H7 (cell line): ENCODE data around the gene ZMYM3. TPM values are rescaled to one million over a fixed set of nuclear protein-coding genes. Genes with fewer than 3 reads are reported as not detected.
A peak's percentile ranks its signal among the peaks of the same experiment; 100 is the strongest.

Experiments used
- DNase-seq: peaks from one replicate; pipeline ENCODE4 v3.0.0; 2012
- H3K27me3 ChIP-seq: 2 replicates; pipeline ENCODE4 v1.6.0; 2011; ENCODE audit warnings: mild to moderate bottlenecking, low read length; ENCODE audit not compliant: control insufficient read depth, insufficient read depth
- H3K36me3 ChIP-seq: replicated peaks from 2 replicates; pipeline ENCODE4 v1.5.1; 2011; ENCODE audit warnings: low read length; ENCODE audit not compliant: control insufficient read depth, insufficient read depth
- H3K4me3 ChIP-seq: 2 replicates; pipeline ENCODE4 v1.5.1; 2011; ENCODE audit warnings: low read depth, mild to moderate bottlenecking, control low read depth, low read length, moderate library complexity; ENCODE audit not compliant: insufficient read depth
- total RNA-seq: library from RNA; depleted of rRNA; stranded (reverse); fragments of >200 nt; shearing (Covaris generic); gene quantifications from 2 replicates; pipeline ENCODE4 v1.2.3, GENCODE V29; 2014; rRNA removed

The ZMYM3 gene
- total RNA-seq, 1 experiment from 2014 or later, result 46.4 TPM

- Histone ChIP-seq H3K27me3 (no peaks in the 10 kb centered on the region), H3K36me3 (no peaks in the 10 kb centered on the region), H3K4me3 (no peak overlapping the region)
- DNase-seq, result no peak
These were observed 43.1 kb downstream of the ZMYM3 start for GRCh38 chrX:71210816-71211215.

GRCh38 chrX:71199252-71200008, 54.5 kb downstream of the ZMYM3 start:
- no peaks in the 10 kb centered on the region for H3K36me3 ChIP-seq
- no peak for DNase-seq
- H3K27me3 ChIP-seq, result no peaks in the 10 kb centered on the region
- H3K4me3 ChIP-seq, result no peak overlapping the region

- no peak for DNase-seq
- no peak overlapping the region for H3K4me3 ChIP-seq
- H3K27me3 ChIP-seq, result no peaks in the 10 kb centered on the region
- no peaks in the 10 kb centered on the region for H3K36me3 ChIP-seq
These were observed 55.9 kb downstream of the ZMYM3 start for GRCh38 chrX:71198066-71198465.

- no peaks in the 10 kb centered on the region for H3K36me3 ChIP-seq
- H3K4me3 ChIP-seq, result no peak overlapping the region
- no peaks in the 10 kb centered on the region for H3K27me3 ChIP-seq
- DNase-seq, result peak; percentile 56
These were observed 57.8 kb downstream of the ZMYM3 start for GRCh38 chrX:71195964-71196649.

GRCh38 chrX:71191248-71191647, 62.7 kb downstream of the ZMYM3 start:
- no peak for DNase-seq
- H3K4me3 ChIP-seq, result no peak overlapping the region
- no peaks in the 10 kb centered on the region for H3K27me3 ChIP-seq
- no peaks in the 10 kb centered on the region for H3K36me3 ChIP-seq

Other genes starting within 250 kb of the ZMYM3 start
- 66.3 and 85.8 TPM in 2 replicates for gene SNX12, start 185.8 kb downstream of the ZMYM3 start, total RNA-seq
- gene FOXO4, start 158.3 kb downstream of the ZMYM3 start, total RNA-seq, result 15.4 and 18.6 TPM in 2 replicates
- 3.8 TPM in 1 of 2 replicates, not detected in the other for gene CXorf65, start 147.4 kb downstream of the ZMYM3 start, total RNA-seq
- gene IL2RG, start 142.6 kb downstream of the ZMYM3 start, total RNA-seq, result not detected in 2 replicates
- 19.0 and 24.1 TPM in 2 replicates for gene MED12, start 135.5 kb downstream of the ZMYM3 start, total RNA-seq
- gene NLGN3, start 109.3 kb downstream of the ZMYM3 start, total RNA-seq, result 2.9 and 4.6 TPM in 2 replicates
- 0.10 TPM in 1 of 2 replicates, not detected in the other for gene GJB1, start 30.9 kb downstream of the ZMYM3 start, total RNA-seq
- gene NONO, start 29.5 kb upstream of the ZMYM3 start, total RNA-seq, result 645 and 665 TPM in 2 replicates
- gene ITGB1BP2, start 47.6 kb upstream of the ZMYM3 start, total RNA-seq, result 0.66 and 4.2 TPM in 2 replicates
- 6.6 and 15.6 TPM in 2 replicates for gene TAF1, start 112.2 kb upstream of the ZMYM3 start, total RNA-seq